Body of pancreas (tissue), 4 donors: ENCODE results near the gene ABR. TPM values are rescaled to one million over a fixed set of nuclear protein-coding genes. Genes with fewer than 3 reads are reported as not detected.

Source experiments
- ATAC-seq: fragments of 150-250 bp; one replicate; pipeline ENCODE4 v1.9.1; 2016
- DNase-seq, 4 donors: peaks; one replicate each; pipeline ENCODE4 v3.0.0-alpha.2; 2019
- H3K27ac ChIP-seq, 4 donors: fragments of 200-600 bp; sonication (generic); 1 replicate in 3 of 4; 2 replicates in 1 of 4; pipeline versions ENCODE4 v1.5.1 to v1.6.1; 2016 to 2019; ENCODE audit warnings: mild to moderate bottlenecking in 1 of 4, mixed read lengths in 1 of 4, moderate library complexity in 1 of 4
- H3K27me3 ChIP-seq, 2 donors: fragments of 200-600 bp; sonication (generic); one replicate each; pipeline ENCODE4 v1.6.0; 2016; ENCODE audit warnings: mild to moderate bottlenecking in 1 of 2
- H3K36me3 ChIP-seq, 2 donors: fragments of 200-600 bp; sonication (generic); replicated peaks in 1 of 2; 2 replicates each; pipeline ENCODE4 v1.5.1; 2016; ENCODE audit warnings: low read depth in 2 of 2; ENCODE audit not compliant: insufficient read depth in 1 of 2
- H3K4me1 ChIP-seq: fragments of 200-600 bp; sonication (generic); one replicate; pipeline ENCODE4 v1.6.0; 2016
- H3K4me3 ChIP-seq, 2 donors: fragments of 200-600 bp; sonication (generic); 1 replicate in 1 of 2; 2 replicates in 1 of 2; pipeline ENCODE4 v1.5.1; 2016 to 2019
- H3K9me3 ChIP-seq, 3 donors: fragments of 200-600 bp; sonication (generic); 1 replicate in 2 of 3; 2 replicates in 1 of 3; pipeline ENCODE4 v1.5.1; 2016
- CTCF ChIP-seq, 7 experiments: fragments of 450-650 bp in 4 of 7; fragments of 200-600 bp in 3 of 7; sonication (generic) in 3 of 7; IDR thresholded peaks; one replicate each; pipeline ENCODE4 v1.5.1; 2016 to 2019; ENCODE audit warnings: antibody characterized with exemption in 7 of 7
- POLR2A ChIP-seq, 3 donors: fragments of 450-650 bp; IDR thresholded peaks; one replicate each; pipeline ENCODE4 v1.6.1; 2016; ENCODE audit warnings: antibody characterized with exemption in 3 of 3, mild to moderate bottlenecking in 2 of 3
- WGBS, 2 donors: methylation state at CpG; one replicate each; pipeline ENCODE4 v1.1.5; 2017; 5-methylcytosine and 5-hydroxymethylcytosine counted together
- intact Hi-C: fragments of 100-400 bp; cut with DNase I; formaldehyde crosslinking; loops from one replicate; pipeline ENCODE4 v1.15.1; 2023
- total RNA-seq, 2 donors: library from RNA; depleted of rRNA; stranded (reverse); fragments of >200 nt; gene quantifications; one replicate each; pipeline ENCODE4 v1.1.0, GENCODE V29; 2016

Gene ABR
- total RNA-seq, 2 donors from 2014 or later = 32.4 to 46.8 TPM

- Histone ChIP-seq H3K4me1 (peaks cover 7% of the 10 kb centered on the region), H3K27me3 (no peaks in the 10 kb centered on the region), H3K4me3 (no peak overlapping the region), H3K27ac (peak overlapping the region in 3 of 4 donors; percentile 12 to 68 (median 57)), H3K36me3 (no peaks in the 10 kb centered on the region), H3K9me3 (no peaks in the 10 kb centered on the region)
- TF ChIP-seq CTCF (IDR thresholded peaks at IDR 0.05) (no peak), POLR2A (IDR thresholded peaks at IDR 0.05) (peak in 1 of 3 donors; percentile 16)
- intact Hi-C loops = no loop called here
- WGBS, 2 donors = 77 to 81% methylated on average over 28 to 30 of the region's 31 CpGs
- ATAC-seq = peak; percentile 18
- peak in 1 of 4 donors; percentile 51 for DNase-seq
Observed at GRCh38 chr17:1095090-1095852, 84.5 kb downstream of the ABR start.

- intact Hi-C loops = no loop called here
- TF ChIP-seq CTCF (IDR thresholded peaks at IDR 0.05) (no peak), POLR2A (IDR thresholded peaks at IDR 0.05) (no peak)
- ATAC-seq = no peak
- peaks cover 12% of the 10 kb centered on the region for H3K4me1 ChIP-seq
- no peaks in the 10 kb centered on the region for H3K9me3 ChIP-seq
- H3K27ac ChIP-seq = peak overlapping the region in 1 of 4 donors; percentile 68
- H3K27me3 ChIP-seq = no peaks in the 10 kb centered on the region
- no peak for DNase-seq
- 85 to 96% methylated on average over 6 of the region's 6 CpGs for WGBS, 2 donors
- H3K36me3 ChIP-seq = no peaks in the 10 kb centered on the region
- no peak overlapping the region for H3K4me3 ChIP-seq
Observed at GRCh38 chr17:1094591-1094990, 85.2 kb downstream of the ABR start.

- intact Hi-C loops = no loop called here
- DNase-seq = no peak
- ATAC-seq = no peak
- Histone ChIP-seq H3K27me3 (no peaks in the 10 kb centered on the region), H3K4me1 (peaks cover 38% of the 10 kb centered on the region), H3K9me3 (no peaks in the 10 kb centered on the region), H3K27ac (no peak overlapping the region), H3K4me3 (no peak overlapping the region), H3K36me3 (no peaks in the 10 kb centered on the region)
- WGBS, 2 donors = 90 to 92% methylated on average over 5 to 14 of the region's 14 CpGs
- TF ChIP-seq POLR2A (IDR thresholded peaks at IDR 0.05) = no peak
- TF ChIP-seq CTCF (IDR thresholded peaks at IDR 0.05) = no peak
Observed at GRCh38 chr17:1091900-1092299, 87.9 kb downstream of the ABR start.

- no peaks in the 10 kb centered on the region for H3K36me3 ChIP-seq
- H3K4me1 ChIP-seq = peaks cover 46% of the 10 kb centered on the region
- no peak overlapping the region for H3K4me3 ChIP-seq
- ATAC-seq (no peak), DNase-seq (no peak)
- TF ChIP-seq CTCF (IDR thresholded peaks at IDR 0.05) (no peak), POLR2A (IDR thresholded peaks at IDR 0.05) (no peak)
- intact Hi-C loops = no loop called here
- H3K27me3 ChIP-seq = no peaks in the 10 kb centered on the region
- 85% methylated on average over 7 of the region's 8 CpGs; no CpG with 5 or more reads in 1 of the 2 donors for WGBS, 2 donors
- no peaks in the 10 kb centered on the region for H3K9me3 ChIP-seq
- H3K27ac ChIP-seq = peak overlapping the region in 2 of 4 donors; percentile 8 to 96
Observed at GRCh38 chr17:1091190-1091534, 88.6 kb downstream of the ABR start.
